K562 (cell line): ENCODE results near the gene PTPN7. TPM values are rescaled to one million over a fixed set of nuclear protein-coding genes. Genes with fewer than 3 reads are reported as not detected.
A peak's percentile ranks its signal among the peaks of the same experiment; 100 is the strongest.

Experiments
- KLF6 ChIP-seq: fragments of 250-450 bp; sonication (Bioruptor Pico); IDR thresholded peaks from 2 replicates; pipeline ENCODE4 v1.4.0; 2020; ENCODE audit warnings: mild to moderate bottlenecking, moderate library complexity, borderline replicate concordance
- MAZ ChIP-seq, 2 experiments: fragments of 450-650 bp in 1 of 2; sonication (generic) in 1 of 2; formaldehyde crosslinking; IDR thresholded peaks in 1 of 2; conservative IDR thresholded peaks in 1 of 2; 2 replicates each; pipeline versions ENCODE4 v1.4.0 to v1.5.0; 2020; ENCODE audit warnings: mild to moderate bottlenecking in 1 of 2, missing genetic modification reagents in 1 of 2
- PHB ChIP-seq: fragments of 250-450 bp; sonication (Bioruptor Pico); IDR thresholded peaks from 2 replicates; pipeline ENCODE4 v1.5.0; 2021
- SIN3A ChIP-seq, 2 experiments: fragments of 150-350 bp in 1 of 2; IDR thresholded peaks; 2 replicates each; pipeline ENCODE4 v1.6.1; 2011 to 2016; ENCODE audit warnings: borderline replicate concordance in 2 of 2, low read depth in 2 of 2, low read length in 2 of 2, mild to moderate bottlenecking in 2 of 2, moderate library complexity in 2 of 2; ENCODE audit not compliant: control insufficient read depth in 1 of 2
- STAT5B ChIP-seq: fragments of 250-450 bp; sonication (Bioruptor Pico); IDR thresholded peaks from 2 replicates; pipeline ENCODE4 v1.8.0; 2021; ENCODE audit warnings: mild to moderate bottlenecking, inconsistent platforms
- XRCC4 ChIP-seq: IDR thresholded peaks from one replicate; pipeline ENCODE4 v1.6.1; 2011; ENCODE audit not compliant: insufficient read depth, insufficient read length; ENCODE audit errors: extremely low read depth
- ZNF717 ChIP-seq: fragments of 250-450 bp; sonication (Bioruptor Pico); IDR thresholded peaks from 2 replicates; pipeline ENCODE4 v1.5.0; 2021
- ZNF764 ChIP-seq: fragments of 250-450 bp; sonication (Bioruptor Pico); IDR thresholded peaks from 2 replicates; pipeline ENCODE4 v1.4.0; 2020; ENCODE audit warnings: low read depth, mild to moderate bottlenecking, moderate library complexity
- polyA plus RNA-seq, 8 experiments: library from polyadenylated mRNA; depleted of rRNA in 4 of 8; stranded (reverse) in 5 of 8; unstranded in 3 of 8; fragments of >200 nt; fragmentation: Nextera tagmentation in 2 of 8; fragmentation: Illumina TruSeq in 1 of 8; extraction: Ambion mirVana in 2 of 8; extraction: Trizol in 1 of 8; gene quantifications; 2 replicates each; pipeline versions ENCODE4 v1.2.1 to v1.2.3, GENCODE V29; 2011 to 2014; ENCODE audit warnings: inconsistent platforms in 1 of 8, missing spikeins in 1 of 8
- total RNA-seq, 7 experiments: library from RNA; depleted of rRNA in 6 of 7; stranded (reverse); fragments of >200 nt in 6 of 7; fragmentation: Illumina TruSeq in 2 of 7; extraction: Trizol in 2 of 7; gene quantifications; 2 replicates each; pipeline versions ENCODE4 v1.2.1 to v1.2.3, GENCODE V29; 2011 to 2021; ENCODE audit warnings: low replicate concordance in 1 of 7
- TF ChIP-seq, protein P1 (sequence below): sonication (generic); formaldehyde crosslinking; IDR thresholded peaks from 2 replicates; pipeline ENCODE4 v1.5.0; 2020; ENCODE audit warnings: missing genetic modification reagents
- TF ChIP-seq, protein P2 (sequence below): sonication (generic); formaldehyde crosslinking; IDR thresholded peaks from 2 replicates; pipeline ENCODE4 v1.8.1; 2023; ENCODE audit warnings: missing genetic modification reagents, mild to moderate bottlenecking, borderline replicate concordance
- TF ChIP-seq, protein P3 (sequence below): fragments of 450-650 bp; IDR thresholded peaks from 2 replicates; pipeline ENCODE4 v1.6.1; 2016; ENCODE audit warnings: low read depth
- TF ChIP-seq, protein P4 (sequence below): fragments of 250-450 bp; sonication (Bioruptor Pico); IDR thresholded peaks from 2 replicates; pipeline ENCODE4 v1.8.0; 2021; ENCODE audit warnings: moderate library complexity, mild to moderate bottlenecking, inconsistent platforms

PTPN7 gene
- total and polyA plus RNA-seq, 9 of the 15 experiments (the other 6 are each of a cell fraction or from before 2014, with no cell fraction given), result 18.7 to 144 (median 120) TPM

DNA sequence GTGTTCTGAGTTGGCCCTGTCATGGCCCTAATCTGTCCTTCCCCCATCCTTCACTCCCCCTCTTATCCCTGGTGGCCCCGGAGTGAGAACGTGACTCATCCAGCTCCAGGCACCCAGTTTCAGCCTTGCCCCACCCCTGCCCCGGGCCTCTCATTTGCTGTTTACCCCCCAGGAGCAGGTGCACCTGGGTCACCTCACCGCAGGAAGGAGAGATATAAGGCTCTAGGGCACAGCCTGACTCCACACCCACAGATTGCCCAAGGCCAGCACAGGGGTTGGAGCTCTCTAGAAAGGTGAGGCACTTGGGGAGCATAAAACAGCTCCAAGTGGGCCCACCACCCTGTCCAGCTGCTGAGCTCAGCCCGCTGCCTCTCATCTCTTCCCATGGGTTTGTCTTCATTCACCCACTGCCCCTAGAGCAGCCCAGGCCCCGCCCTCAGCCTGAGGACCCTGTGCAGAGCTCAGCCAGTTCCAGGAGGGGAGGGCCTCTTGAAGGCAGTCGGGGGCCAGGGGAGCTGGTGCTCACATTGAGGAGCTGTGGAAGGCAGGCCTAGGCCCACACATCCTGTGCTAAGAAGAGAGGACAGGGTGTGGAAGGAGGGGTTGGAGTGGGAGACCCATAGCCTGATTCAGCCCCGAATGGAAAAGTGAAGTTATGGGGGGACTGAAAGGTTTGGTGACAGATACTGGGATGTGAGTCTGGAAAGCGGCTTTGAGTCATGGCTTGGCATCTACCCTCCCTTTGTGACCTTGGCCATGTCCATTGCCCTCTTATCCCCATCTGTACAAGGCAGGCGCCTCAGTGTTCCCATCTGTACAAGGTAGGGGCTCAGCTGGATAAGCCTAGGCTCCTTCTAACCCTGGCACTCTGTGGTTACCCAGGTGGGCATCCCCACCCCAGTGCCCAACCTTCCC lies 53.8 kb downstream of the PTPN7 start (continued):
- TF ChIP-seq, protein P1, sequence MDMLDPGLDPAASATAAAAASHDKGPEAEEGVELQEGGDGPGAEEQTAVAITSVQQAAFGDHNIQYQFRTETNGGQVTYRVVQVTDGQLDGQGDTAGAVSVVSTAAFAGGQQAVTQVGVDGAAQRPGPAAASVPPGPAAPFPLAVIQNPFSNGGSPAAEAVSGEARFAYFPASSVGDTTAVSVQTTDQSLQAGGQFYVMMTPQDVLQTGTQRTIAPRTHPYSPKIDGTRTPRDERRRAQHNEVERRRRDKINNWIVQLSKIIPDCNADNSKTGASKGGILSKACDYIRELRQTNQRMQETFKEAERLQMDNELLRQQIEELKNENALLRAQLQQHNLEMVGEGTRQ (CRISPR knock-in tag), result no peak
- TF ChIP-seq STAT5B (CRISPR knock-in tag), result no peak
- TF ChIP-seq, protein P2, sequence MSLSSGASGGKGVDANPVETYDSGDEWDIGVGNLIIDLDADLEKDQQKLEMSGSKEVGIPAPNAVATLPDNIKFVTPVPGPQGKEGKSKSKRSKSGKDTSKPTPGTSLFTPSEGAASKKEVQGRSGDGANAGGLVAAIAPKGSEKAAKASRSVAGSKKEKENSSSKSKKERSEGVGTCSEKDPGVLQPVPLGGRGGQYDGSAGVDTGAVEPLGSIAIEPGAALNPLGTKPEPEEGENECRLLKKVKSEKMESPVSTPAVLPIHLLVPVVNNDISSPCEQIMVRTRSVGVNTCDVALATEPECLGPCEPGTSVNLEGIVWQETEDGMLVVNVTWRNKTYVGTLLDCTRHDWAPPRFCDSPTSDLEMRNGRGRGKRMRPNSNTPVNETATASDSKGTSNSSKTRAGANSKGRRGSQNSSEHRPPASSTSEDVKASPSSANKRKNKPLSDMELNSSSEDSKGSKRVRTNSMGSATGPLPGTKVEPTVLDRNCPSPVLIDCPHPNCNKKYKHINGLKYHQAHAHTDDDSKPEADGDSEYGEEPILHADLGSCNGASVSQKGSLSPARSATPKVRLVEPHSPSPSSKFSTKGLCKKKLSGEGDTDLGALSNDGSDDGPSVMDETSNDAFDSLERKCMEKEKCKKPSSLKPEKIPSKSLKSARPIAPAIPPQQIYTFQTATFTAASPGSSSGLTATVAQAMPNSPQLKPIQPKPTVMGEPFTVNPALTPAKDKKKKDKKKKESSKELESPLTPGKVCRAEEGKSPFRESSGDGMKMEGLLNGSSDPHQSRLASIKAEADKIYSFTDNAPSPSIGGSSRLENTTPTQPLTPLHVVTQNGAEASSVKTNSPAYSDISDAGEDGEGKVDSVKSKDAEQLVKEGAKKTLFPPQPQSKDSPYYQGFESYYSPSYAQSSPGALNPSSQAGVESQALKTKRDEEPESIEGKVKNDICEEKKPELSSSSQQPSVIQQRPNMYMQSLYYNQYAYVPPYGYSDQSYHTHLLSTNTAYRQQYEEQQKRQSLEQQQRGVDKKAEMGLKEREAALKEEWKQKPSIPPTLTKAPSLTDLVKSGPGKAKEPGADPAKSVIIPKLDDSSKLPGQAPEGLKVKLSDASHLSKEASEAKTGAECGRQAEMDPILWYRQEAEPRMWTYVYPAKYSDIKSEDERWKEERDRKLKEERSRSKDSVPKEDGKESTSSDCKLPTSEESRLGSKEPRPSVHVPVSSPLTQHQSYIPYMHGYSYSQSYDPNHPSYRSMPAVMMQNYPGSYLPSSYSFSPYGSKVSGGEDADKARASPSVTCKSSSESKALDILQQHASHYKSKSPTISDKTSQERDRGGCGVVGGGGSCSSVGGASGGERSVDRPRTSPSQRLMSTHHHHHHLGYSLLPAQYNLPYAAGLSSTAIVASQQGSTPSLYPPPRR, result no peak
- no peak for TF ChIP-seq ZNF764 (CRISPR knock-in tag)
- TF ChIP-seq SIN3A (IDR thresholded peaks at IDR 0.05; ENCODE audit: borderline replicate concordance in 2 of 2, control insufficient read depth in 1 of 2, low read depth in 2 of 2, low read length in 2 of 2), result no peak
- TF ChIP-seq, protein P3, sequence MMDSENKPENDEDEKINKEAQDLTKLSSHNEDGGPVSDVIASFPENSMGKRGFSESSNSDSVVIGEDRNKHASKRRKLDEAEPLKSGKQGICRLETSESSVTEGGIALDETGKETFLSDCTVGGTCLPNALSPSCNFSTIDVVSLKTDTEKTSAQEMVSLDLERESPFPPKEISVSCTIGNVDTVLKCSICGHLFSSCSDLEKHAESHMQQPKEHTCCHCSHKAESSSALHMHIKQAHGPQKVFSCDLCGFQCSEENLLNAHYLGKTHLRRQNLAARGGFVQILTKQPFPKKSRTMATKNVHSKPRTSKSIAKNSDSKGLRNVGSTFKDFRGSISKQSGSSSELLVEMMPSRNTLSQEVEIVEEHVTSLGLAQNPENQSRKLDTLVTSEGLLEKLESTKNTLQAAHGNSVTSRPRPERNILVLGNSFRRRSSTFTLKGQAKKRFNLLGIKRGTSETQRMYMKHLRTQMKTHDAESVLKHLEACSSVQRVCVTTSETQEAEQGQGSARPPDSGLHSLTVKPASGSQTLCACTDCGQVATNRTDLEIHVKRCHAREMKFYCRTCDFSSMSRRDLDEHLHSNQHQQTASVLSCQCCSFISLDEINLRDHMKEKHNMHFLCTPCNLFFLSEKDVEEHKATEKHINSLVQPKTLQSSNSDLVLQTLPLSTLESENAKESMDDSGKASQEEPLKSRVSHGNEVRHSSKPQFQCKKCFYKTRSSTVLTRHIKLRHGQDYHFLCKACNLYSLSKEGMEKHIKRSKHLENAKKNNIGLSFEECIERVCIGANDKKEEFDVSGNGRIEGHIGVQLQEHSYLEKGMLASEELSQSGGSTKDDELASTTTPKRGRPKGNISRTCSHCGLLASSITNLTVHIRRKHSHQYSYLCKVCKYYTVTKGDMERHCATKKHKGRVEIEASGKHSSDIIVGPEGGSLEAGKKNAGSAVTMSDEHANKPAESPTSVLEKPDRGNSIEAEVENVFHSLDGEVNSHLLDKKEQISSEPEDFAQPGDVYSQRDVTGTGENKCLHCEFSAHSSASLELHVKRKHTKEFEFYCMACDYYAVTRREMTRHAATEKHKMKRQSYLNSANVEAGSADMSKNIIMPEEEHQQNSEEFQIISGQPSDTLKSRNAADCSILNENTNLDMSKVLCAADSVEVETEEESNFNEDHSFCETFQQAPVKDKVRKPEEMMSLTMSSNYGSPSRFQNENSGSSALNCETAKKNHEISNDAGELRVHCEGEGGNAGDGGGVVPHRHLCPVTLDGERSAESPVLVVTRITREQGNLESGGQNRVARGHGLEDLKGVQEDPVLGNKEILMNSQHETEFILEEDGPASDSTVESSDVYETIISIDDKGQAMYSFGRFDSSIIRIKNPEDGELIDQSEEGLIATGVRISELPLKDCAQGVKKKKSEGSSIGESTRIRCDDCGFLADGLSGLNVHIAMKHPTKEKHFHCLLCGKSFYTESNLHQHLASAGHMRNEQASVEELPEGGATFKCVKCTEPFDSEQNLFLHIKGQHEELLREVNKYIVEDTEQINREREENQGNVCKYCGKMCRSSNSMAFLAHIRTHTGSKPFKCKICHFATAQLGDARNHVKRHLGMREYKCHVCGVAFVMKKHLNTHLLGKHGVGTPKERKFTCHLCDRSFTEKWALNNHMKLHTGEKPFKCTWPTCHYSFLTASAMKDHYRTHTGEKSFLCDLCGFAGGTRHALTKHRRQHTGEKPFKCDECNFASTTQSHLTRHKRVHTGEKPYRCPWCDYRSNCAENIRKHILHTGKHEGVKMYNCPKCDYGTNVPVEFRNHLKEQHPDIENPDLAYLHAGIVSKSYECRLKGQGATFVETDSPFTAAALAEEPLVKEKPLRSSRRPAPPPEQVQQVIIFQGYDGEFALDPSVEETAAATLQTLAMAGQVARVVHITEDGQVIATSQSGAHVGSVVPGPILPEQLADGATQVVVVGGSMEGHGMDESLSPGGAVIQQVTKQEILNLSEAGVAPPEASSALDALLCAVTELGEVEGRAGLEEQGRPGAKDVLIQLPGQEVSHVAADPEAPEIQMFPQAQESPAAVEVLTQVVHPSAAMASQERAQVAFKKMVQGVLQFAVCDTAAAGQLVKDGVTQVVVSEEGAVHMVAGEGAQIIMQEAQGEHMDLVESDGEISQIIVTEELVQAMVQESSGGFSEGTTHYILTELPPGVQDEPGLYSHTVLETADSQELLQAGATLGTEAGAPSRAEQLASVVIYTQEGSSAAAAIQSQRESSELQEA, result no peak
- no peak for TF ChIP-seq PHB (CRISPR knock-in tag)
- TF ChIP-seq, protein P4, sequence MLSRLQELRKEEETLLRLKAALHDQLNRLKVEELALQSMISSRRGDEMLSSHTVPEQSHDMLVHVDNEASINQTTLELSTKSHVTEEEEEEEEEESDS (CRISPR knock-in tag), result no peak
- TF ChIP-seq ZNF717, result no peak
- TF ChIP-seq KLF6 (CRISPR knock-in tag), result no peak
- TF ChIP-seq MAZ (CRISPR knock-in tag; conservative IDR thresholded peaks at IDR 0.05 in 1 of 2, IDR thresholded peaks at IDR 0.05 in 1 of 2), result peak in 1 of 2 experiments; percentile 28; a peak in 2 of 4 replicates
- no peak for TF ChIP-seq XRCC4
